A673 (cell line): ENCODE measurements around the gene LOC101059915.

Source experiments
- BruUV-seq: library from RNA; stranded (reverse); fragments of 400-500 nt; replicated peaks from 2 replicates; lab custom pipeline; 2021; lab: Mats Ljungman, UMichigan
- CTCF ChIA-PET: fragments of 300-600 bp; sonication (Branson Sonifier 250); formaldehyde crosslinking; loops from one replicate; lab custom pipeline; 2022; ENCODE audit warnings: antibody characterized with exemption; lab: Charles Lee
- POLR2A ChIA-PET: fragments of 300-600 bp; sonication (Branson Sonifier 250); formaldehyde crosslinking; loops from one replicate; lab custom pipeline; 2022; ENCODE audit warnings: antibody characterized with exemption; ENCODE audit not compliant: low non-redundant PET; lab: Charles Lee
- DNase-seq: peaks from one replicate; pipeline ENCODE4 v3.0.0-alpha.2; 2015; ENCODE audit warnings: low spot score
- H3K27ac ChIP-seq: fragments of 200-600 bp; sonication (generic); 2 replicates; pipeline ENCODE4 v1.5.1; 2016; ENCODE audit warnings: mixed run types, low read depth, mild to moderate bottlenecking, mixed read lengths, antibody characterized with exemption, low read length; ENCODE audit not compliant: poor library complexity, severe bottlenecking
- H3K27me3 ChIP-seq: fragments of 200-600 bp; sonication (generic); replicated peaks from 2 replicates; pipeline ENCODE4 v1.6.1; 2017; ENCODE audit warnings: mixed run types, low read depth, mild to moderate bottlenecking, mixed read lengths, antibody characterized with exemption, low read length; ENCODE audit not compliant: insufficient read depth, poor library complexity
- H3K36me3 ChIP-seq: fragments of 200-600 bp; sonication (generic); 2 replicates; pipeline ENCODE4 v1.6.1; 2016; ENCODE audit warnings: mixed run types, mild to moderate bottlenecking, mixed read lengths, antibody characterized with exemption, low read length; ENCODE audit not compliant: insufficient read depth, poor library complexity, severe bottlenecking
- H3K4me1 ChIP-seq: fragments of 200-600 bp; sonication (generic); 2 replicates; pipeline ENCODE4 v1.6.1; 2017; ENCODE audit warnings: mixed run types, mild to moderate bottlenecking, mixed read lengths, antibody characterized with exemption, low read length; ENCODE audit not compliant: insufficient read depth, poor library complexity, severe bottlenecking
- H3K4me3 ChIP-seq: fragments of 200-600 bp; sonication (generic); 2 replicates; pipeline ENCODE4 v1.5.1; 2016; ENCODE audit warnings: low read depth, mixed run types, mild to moderate bottlenecking, mixed read lengths, low read length; ENCODE audit not compliant: poor library complexity, severe bottlenecking
- H3K9me3 ChIP-seq: fragments of 200-600 bp; sonication (generic); 2 replicates; pipeline ENCODE4 v1.6.1; 2016; ENCODE audit warnings: mixed run types, low read depth, mild to moderate bottlenecking, mixed read lengths, antibody characterized with exemption, low read length; ENCODE audit not compliant: poor library complexity, severe bottlenecking
- EZH2 ChIP-seq: fragments of 200-600 bp; sonication (generic); IDR thresholded peaks from 2 replicates; pipeline ENCODE4 v1.6.1; 2017; ENCODE audit warnings: borderline replicate concordance, low read depth, mild to moderate bottlenecking, mixed read lengths, antibody characterized with exemption, low read length; ENCODE audit not compliant: poor library complexity, severe bottlenecking
- intact Hi-C: fragments of 100-400 bp; cut with micrococcal nuclease; formaldehyde crosslinking; loops from one replicate; pipeline ENCODE4 v1.10.0; 2022; ENCODE audit not compliant: unreplicated experiment
- TF ChIP-seq, protein P1 (sequence below): fragments of 300-800, 200-600 bp; sonication (generic); conservative IDR thresholded peaks from 2 replicates; pipeline ENCODE4 v1.5.1; 2017; ENCODE audit warnings: low read depth, mild to moderate bottlenecking, antibody characterized with exemption, low read length, moderate library complexity, mixed read lengths

LOC101059915 gene

DNA sequence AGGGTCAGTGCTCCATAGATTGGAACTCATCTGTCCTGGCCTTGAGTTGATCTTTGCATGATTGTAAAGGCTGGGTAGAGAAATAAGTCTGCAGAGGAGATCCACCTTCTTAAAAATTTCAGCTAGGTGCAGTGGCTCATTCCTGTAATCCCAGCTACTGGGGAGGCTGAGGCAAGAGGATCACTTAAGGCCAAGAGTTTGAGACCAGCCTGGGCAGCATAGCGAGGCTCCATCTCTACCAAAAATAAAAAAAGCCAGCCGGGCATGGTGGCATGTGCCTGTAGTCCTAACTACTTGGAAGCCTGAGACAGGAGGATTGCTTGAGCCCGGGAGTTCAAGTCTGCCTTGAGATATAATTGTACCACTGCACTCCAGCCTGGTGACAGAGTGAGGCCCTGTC lies 48.6 kb upstream of the LOC101059915 start:
- ChIA-PET POLR2A (no interaction called here), CTCF (no interaction called here)
- DNase-seq: no peak
- H3K27ac ChIP-seq: no peak overlapping the region
- no peaks in the 10 kb centered on the region for H3K9me3 ChIP-seq
- no peaks in the 10 kb centered on the region for H3K4me1 ChIP-seq
- no peak for TF ChIP-seq EZH2
- TF ChIP-seq, protein P1, sequence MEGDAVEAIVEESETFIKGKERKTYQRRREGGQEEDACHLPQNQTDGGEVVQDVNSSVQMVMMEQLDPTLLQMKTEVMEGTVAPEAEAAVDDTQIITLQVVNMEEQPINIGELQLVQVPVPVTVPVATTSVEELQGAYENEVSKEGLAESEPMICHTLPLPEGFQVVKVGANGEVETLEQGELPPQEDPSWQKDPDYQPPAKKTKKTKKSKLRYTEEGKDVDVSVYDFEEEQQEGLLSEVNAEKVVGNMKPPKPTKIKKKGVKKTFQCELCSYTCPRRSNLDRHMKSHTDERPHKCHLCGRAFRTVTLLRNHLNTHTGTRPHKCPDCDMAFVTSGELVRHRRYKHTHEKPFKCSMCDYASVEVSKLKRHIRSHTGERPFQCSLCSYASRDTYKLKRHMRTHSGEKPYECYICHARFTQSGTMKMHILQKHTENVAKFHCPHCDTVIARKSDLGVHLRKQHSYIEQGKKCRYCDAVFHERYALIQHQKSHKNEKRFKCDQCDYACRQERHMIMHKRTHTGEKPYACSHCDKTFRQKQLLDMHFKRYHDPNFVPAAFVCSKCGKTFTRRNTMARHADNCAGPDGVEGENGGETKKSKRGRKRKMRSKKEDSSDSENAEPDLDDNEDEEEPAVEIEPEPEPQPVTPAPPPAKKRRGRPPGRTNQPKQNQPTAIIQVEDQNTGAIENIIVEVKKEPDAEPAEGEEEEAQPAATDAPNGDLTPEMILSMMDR: no peak
- H3K36me3 ChIP-seq: no peaks in the 10 kb centered on the region
- intact Hi-C loops: no loop called here
- no TSS peak for BruUV-seq
- H3K4me3 ChIP-seq: no peak overlapping the region
- H3K27me3 ChIP-seq: no peaks in the 10 kb centered on the region

DNA sequence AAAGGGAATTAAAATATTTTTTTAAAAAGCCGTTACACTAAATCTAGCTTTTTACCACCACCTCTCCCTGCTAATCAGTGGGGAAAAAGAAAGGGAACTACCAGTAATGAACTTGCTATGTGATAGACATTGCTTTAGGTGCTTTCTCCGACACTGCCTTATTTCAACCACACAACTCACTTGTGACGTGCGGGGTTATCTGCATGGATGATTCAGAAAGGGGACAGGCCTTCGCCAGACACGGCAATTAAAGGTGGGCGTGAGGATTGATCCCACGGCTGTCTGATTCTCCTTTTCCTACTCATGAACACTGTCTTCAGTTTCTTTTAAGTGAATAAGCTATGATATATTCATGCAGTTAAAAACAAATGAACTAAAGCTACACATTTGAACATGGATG lies 48.2 kb upstream of the LOC101059915 start:
- Histone ChIP-seq H3K27me3 (no peaks in the 10 kb centered on the region), H3K36me3 (no peaks in the 10 kb centered on the region), H3K4me3 (no peak overlapping the region), H3K9me3 (no peaks in the 10 kb centered on the region), H3K4me1 (no peaks in the 10 kb centered on the region), H3K27ac (no peak overlapping the region)
- no TSS peak for BruUV-seq
- intact Hi-C loops: no loop called here
- no peak for DNase-seq
- ChIA-PET CTCF (no interaction called here), POLR2A (no interaction called here)
- TF ChIP-seq EZH2: no peak
- TF ChIP-seq, protein P1: no peak

DNA sequence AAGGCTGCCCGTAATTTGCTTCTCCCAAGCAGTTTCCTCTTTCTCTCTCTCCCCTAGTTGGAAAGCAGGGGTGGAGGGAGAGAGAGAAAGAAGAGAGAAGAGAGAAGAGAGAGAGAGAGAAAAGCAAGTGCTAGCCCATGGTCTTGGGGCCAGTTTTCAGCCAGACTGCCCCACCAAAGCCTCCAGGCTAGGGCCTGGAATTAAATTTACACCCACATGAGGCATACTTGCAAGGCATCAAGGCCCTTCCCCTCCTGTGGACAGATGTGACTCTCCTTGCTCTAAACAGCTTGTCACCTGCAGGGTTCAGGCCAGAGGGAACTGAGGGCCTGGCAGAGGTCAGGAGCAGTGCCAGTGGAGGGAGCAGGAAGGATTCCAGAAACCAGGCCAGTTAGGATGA lies 47.4 kb upstream of the LOC101059915 start:
- intact Hi-C loops: no loop called here
- CTCF ChIA-PET: no interaction called here
- Histone ChIP-seq H3K9me3 (no peaks in the 10 kb centered on the region), H3K27me3 (no peaks in the 10 kb centered on the region), H3K36me3 (no peaks in the 10 kb centered on the region), H3K27ac (no peak overlapping the region), H3K4me3 (no peak overlapping the region), H3K4me1 (no peaks in the 10 kb centered on the region)
- TF ChIP-seq EZH2: no peak
- TF ChIP-seq, protein P1: no peak
- BruUV-seq: no TSS peak
- POLR2A ChIA-PET: no interaction called here
- DNase-seq: no peak
